ENCODE results near the gene PTGFR.

Gene PTGFR

DNA sequence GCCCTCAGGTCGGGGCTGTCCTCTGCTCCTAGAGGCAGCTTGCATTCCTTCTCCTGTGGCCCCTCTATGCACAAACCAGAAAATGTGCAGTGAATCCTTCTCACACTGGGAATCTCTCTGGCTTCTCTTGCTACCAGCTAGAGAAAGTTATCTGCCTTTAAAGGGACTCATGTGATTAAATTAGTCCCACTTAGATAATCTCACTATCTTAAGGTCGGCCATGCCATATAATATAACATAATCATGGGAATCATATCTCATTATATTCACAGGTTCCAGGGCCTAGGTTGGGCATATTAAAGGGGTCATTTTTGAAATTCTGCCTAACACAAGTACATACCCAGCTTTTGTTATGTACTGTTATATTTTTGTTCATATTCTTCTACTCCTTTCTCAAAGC lies 31.4 kb downstream of the PTGFR start:
- no peak for DNase-seq

DNA sequence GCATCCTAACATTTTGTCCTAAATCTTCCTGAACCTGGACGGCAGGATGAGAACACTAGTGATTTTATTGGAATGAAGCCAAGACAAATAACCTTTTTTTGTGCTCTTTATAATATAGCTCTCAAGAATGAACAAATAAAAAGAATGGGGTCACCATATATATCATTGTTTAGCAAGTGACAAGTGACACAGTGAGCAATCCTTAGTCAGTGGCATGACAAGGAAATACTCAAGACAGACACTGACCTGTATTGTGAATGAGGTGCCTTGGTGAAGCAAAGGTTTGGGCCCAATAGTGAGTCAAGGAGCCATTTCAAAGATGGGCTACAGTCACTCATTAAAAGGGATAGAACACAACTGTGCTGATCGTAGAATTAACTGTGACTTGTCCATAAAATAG lies 35.7 kb downstream of the PTGFR start:
- no peak for DNase-seq

DNA sequence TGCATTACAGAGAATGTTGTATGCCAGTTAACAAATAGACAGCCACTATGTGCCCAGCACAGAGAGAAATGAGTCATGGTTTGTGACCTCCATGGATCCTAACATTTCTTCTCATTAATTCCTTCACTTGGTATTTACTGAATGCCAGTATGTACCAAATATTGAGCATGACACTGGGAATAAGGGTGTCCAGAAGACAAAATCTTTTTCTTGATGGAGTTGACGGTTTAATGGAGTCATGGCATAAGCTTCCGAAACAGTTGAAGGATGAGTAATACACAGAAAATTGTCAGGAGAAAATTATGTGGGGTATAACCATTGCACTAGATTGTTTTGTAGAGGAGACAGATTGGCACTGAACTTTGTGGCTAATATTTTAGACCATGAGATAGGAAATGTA lies 36.9 kb downstream of the PTGFR start:
- no peak for DNase-seq

DNA sequence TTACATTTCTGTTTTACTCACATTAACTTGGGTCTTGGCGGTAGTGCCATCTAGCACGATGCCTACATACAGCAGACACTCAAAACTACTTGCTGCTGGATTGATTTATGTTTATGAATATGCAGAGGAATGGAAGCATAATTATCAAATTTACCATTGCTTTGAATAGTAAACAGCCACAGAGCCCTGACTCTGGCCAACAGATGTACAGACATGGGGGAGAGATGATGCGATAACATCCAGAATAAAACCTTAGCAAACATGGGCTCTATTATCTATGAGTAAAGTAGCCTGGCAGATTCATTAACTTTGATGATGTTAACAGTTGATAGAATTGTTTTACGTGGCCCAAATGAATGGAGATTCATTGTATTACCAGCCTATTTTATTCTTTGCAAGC lies 42.8 kb downstream of the PTGFR start:
- no peak for DNase-seq

DNA sequence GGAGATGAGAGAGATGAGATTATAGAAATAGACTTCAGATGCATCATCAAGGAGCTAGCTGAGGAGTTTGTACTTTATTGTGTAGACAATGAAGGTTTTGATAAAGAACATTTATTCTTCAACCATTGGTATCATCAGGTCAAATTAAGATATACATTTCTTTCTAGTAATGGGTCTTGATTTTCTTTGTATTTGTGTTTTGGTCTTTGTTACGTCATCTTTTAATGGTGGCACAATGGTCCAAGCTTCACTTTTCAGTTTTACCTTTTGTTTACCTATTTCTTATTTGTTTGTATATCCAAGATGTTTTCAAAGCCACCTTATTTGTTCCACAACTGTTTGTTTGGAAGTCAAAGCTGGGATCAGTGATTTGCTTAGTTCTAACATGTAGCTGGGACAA lies 44.5 kb downstream of the PTGFR start:
- DNase-seq = no peak

DNA sequence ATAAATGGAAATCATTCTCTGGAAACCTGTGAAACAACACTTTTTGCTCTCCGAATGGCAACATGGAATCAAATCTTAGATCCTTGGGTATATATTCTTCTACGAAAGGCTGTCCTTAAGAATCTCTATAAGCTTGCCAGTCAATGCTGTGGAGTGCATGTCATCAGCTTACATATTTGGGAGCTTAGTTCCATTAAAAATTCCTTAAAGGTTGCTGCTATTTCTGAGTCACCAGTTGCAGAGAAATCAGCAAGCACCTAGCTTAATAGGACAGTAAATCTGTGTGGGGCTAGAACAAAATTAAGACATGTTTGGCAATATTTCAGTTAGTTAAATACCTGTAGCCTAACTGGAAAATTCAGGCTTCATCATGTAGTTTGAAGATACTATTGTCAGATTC lies 45.7 kb downstream of the PTGFR start:
- no peak for DNase-seq

DNA sequence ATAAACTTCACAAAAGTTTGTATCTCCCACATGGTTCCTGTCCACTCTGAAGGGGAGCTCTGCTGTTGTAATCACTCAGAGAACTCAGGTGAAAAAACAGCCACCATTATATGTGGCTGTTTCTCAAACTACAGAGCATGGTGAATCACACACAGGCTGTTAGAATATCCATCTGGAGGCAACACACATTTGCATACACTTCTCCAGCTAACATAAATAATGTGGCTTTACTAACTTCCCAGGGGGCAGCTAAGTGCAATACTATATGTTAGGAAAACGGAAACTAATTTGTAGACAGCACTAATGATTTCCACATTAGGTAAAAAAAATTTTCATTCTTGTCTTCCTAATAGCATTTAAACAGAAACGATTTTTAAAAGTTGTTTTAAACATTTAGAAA lies 49.3 kb downstream of the PTGFR start:
- no peak for DNase-seq

DNA sequence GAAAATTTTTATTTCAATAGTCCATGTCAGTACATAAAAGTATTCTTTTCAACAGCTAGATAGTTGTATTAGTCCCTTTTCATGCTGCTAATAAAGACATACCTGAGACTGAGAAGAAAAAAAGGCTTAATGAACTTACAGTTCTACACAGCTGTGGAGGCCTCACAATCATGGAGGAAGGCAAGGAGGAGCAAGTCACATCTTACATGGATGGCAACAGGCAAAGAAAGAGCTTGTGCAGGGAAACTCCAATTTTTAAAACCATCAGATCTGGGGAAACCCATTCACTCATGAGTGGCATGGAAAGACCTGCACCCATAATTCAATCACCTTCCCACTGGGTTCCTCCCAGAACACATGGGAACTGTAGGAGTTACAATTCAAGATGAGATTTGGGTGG lies 50.7 kb downstream of the PTGFR start:
- DNase-seq = no peak

DNA sequence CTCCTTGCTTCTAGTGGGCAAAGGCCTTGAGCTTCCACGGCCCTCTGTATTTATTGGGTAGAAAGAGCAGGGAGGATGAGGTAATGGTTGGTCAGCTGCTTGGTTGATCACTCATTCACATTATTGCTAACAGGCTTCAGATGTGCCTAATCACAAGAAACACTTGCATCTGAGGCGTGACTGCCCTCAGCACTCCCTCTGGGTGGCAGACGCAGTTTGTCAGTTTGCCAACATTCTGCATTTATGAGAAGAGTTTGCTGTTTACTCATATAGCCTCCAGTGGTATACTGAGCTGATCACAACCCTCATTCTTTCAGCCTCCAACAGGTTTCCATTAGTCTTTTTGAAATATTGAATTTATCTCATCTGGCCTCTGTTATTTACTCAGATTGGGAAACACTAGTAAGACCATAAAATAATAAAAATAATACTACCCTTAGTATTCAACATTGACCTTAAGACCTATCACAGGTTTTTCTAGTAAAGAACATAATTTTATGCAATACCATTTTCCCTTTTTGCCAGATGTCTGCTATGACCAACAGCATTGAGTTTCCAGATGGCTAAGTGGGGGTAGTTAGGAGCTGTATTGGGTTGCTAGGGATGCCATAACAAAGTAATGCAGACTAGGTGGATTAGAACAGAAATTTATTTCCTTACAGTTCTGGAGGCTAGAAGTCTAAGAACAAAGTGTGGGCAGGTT lies 53.3 kb downstream of the PTGFR start:
- no peak for DNase-seq

DNA sequence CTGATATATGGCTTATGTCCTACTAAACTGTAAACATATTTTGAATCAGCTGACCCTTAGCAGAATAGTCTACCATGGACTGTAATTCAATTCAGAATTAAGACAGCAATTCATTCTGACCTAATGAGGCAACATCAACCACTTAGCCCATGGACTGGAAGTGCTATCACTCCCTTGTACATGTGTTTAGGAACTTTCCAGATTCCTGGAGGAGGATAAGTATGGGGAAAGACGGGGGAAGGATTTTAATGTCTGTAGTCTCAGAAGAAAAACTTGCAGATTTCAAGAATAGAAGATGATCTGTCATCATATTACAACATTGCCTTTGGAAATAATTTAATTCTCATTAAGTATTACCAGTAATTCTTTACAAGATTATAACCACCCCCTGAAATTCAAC lies 56.3 kb downstream of the PTGFR start:
- no peak for DNase-seq

DNA sequence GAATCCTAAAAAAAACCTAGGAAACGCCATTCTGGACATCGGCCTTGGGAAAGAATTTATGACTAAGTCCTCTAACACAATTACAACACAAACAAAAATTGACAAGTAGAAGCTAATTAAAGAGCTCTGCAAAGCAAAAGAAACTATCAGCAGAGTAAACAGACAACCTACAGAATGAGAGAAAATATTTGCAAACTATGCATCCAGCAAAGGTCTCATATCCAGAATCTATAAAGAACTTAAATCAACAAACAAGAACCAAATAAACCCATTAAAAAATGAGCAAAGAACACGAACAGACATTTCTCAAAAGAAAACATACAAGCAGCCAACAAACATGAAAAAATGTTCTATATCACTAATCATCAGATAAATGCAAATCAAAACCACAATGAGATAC lies 58.6 kb downstream of the PTGFR start:
- no peak for DNase-seq

DNA sequence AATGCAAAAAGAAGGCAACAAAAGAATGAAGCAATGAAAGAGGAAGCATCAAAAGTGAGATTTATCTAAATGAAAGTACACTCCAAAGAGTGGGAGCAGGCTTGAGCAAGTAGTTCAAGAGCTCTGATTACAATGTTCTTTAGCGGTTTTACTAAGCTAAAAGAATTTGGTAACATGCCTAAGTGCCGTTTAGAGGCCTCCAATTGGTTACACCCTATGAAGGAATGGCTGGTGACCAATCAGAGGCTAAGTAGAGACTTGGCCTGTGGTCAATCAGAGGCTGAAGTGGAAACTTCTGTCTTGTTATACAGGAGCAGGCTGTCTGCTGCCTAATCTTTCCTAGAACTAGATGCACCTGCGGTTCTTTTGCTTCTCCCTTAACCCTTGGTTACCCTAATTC lies 59.1 kb downstream of the PTGFR start:
- DNase-seq = no peak

DNA sequence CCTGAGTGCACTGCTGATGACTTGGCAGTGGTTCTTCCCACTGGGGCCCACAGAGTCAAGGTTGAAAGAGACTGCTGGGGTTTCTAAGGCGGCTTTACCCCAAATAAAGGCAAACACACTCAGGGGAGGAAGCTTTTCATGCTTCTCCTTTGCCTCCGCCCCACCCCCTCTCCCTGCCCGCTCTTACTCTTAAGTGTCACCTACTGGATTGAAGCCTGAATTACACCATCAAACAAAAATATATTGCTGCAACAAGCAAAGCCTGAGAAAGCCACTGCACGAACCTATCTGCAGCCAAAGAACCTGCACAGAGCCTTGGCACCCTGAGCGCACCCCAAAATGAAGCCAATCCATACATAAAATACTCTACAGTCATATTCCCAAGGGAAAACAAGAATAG lies 63.1 kb downstream of the PTGFR start:
- no peak for DNase-seq

DNA sequence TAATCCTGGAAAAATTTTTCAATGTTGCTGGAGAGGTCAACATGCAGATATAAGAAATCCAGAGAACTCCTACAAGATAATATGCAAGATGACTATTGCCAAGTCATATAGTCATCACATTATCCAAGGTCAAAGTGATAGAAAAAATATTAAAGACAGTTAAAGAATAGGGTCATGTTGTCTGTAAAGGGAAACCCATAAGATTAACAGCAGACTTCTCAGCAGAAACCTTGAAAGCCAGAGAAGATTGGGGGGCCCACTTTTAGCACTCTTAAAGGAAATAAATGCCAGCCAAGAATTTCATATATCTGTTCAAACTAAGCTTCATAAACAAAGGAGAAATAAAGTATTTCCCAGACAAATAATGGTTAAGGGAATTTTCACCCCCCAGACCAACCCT lies 64.1 kb downstream of the PTGFR start:
- DNase-seq = no peak

DNA sequence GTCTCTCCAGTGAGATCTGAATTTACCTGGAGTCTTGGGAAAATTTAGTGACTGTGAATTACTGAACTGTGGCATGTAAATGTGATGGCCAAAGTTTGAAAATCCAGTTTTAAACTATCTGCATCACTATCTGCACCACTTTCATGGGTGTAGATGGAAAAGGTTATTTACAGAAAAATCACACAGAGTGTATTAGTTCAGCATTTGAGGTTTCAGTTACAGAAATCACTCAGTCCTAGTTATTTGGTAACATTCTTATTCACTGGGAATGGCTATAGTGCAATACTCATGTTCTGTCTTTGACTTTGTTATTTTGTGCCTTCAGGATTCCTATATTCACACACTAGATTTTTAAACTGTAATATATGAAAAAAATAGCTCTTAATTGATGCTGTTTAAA lies 68.9 kb downstream of the PTGFR start:
- DNase-seq = no peak

DNA sequence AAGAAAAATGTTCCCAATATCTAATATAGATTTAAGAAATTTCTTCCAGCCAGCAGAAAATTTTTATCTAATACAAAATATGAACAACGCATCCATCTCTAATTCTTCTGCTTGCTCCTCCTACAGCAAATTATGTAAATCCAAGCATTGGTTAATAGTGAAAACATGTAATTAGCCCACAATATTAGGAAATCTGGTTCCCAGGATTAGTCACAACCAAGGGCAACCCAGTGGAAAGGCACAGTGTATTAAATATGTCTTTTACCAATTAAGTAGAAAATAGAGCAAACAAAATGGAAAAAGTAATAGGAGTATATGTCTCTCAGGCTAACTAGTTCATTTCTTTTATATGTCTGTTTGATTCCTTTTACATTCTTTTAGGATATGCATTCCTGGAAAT lies 70.0 kb downstream of the PTGFR start:
- no peak for DNase-seq

DNA sequence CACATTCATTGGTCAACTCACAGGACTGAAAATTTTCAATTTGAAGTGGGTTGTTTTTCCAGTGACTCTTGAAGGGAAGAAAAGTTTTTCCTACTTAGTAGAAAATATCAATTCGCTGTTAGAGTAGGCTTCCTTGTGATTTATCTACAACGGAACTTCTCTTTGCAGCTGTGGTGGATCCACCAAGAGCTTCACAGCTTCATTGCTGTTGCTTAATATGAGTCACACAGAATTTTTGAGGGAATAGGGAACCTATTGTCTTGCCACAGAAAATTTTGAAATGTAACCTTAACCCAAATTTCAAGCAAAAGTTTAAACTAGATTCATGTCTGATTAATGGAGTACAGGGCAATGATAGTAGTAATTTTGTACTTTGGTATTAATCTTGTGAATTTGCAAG lies 71.1 kb downstream of the PTGFR start:
- no peak for DNase-seq

DNA sequence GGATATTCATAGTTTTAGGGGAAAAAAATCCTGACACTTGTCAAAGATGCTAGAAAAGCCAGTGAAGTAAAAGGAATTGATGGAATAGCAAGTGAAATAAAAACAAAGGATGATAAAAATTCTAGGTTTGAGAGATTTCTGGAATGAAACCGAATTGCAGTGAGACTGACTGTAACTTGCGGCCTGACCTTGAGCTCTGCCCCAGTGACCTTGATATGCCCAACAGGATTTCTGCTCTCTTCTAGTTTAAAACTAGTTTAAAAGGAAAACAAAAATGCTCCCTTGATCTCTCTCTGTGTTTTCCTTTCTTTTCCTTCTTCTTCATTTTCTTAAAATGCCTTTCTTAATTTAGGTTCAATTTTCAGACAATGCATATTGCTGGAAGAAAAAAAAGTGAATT lies 74.6 kb downstream of the PTGFR start:
- no peak for DNase-seq

DNA sequence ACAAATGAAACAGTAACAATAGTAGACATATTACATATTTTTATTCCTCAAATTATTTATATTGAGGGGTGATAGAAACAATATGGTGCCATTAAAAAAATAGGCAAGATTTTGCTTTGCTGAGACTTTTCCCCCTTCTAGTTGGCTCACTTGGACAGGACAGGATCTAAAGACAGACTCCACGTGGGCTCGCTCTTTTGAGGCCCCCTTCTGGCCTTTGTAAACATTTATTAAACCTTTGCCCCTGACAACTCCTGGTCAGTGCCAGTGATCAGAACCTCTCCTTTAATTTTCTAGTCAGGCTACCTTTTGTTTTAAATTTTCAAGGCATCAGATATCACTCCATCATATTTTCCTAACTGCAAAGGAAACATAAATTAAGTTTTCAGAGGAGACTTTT lies 79.8 kb downstream of the PTGFR start:
- no peak for DNase-seq

DNA sequence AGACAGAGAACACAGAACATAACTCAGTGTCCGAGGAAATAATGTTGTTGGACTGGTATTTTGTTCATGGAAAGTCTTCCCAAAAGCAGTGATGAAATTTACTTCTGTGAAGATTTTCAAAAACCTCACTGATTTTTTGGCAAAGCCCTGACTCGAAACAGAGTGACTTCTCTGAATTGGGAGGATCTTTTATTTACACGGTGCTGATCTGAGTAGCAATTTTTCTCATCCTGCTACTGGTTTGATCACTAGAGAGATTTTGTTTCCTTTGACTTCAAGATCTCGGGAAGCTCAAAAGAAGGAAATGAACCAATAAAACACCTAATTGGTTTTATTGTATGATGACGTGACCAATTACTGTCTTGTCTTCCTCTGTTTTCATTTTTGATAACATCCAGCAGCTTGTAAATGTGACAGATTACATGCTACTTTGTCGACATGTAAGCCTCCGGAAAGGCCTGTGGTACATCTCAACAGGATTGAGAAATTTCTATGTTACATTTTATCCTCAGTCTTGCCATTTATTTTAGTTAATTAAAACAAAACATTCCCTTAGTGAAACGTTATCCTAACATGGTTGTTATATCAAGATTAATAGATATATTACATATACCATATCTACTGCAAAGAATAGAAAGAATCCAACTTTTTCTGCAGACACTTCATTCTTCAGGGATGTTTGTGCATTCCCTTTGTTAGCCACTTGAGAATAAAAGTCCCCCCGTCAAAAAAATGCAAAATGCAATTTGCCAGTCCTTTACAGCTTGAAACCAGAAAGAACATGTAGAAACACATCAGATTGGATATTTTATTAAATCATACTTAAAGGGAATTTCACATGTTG lies 86.7 kb downstream of the PTGFR start:
- no peak for DNase-seq

DNA sequence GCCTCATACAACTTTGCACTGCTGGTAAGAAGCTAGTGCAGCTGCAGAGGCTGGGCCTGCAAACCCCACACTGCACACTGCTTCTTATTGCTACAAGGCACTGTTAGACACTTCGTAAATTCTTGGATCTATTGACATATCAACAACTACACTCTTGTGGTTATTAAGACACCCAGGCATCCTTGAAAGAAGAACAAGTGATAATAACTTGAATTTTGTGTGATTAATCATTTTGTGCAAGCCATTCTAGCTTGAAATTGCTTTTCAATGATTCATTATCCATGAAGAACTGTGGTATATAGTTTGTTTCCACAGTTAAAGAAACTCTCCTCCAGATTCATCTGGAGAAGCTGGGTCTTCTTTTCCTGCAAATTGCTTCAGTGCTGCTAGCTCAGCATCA lies 95.8 kb downstream of the PTGFR start:
- DNase-seq = no peak

DNA sequence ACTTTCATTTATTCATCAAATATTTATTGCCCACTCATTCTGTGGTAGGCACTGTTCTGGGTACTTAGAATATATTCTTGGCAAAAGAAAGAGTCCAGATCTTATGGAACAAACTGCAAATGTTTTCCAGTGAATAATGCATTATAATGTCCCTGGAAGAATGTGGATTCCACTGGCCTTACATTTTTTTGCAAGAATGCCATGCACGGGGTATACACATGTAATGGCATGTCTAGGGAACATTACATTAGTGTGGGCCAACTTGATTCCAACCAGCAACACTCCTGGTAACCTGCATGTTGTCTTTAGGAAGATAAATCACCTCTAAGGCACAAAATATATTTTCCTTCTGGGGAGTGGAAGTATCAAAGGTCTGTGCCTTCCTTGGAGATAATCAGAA lies 96.4 kb downstream of the PTGFR start:
- DNase-seq = no peak

Data from CD4-positive, alpha-beta T cell treated with Interleukin-1 beta for 1 hour (primary cell).